Urothelium cell line (cell line): ENCODE measurements around the gene RALGAPB.
A peak's percentile ranks its signal among the peaks of the same experiment; 100 is the strongest.
"Not testable (repeated sequence)": the region's sequence is repeated elsewhere in the genome, so short reads cannot be mapped to it uniquely, and the experiment has no call there.

Experiments used
- DNase-seq: peaks from one replicate; pipeline ENCODE4 v3.0.0; 2011; ENCODE audit warnings: low spot score, mixed read lengths
- FAIRE-seq: peaks from 2 replicates; lab custom pipeline; 2011; peaks lifted over from hg19 to GRCh38; lab: Jason Lieb, UNC

Gene RALGAPB

DNA sequence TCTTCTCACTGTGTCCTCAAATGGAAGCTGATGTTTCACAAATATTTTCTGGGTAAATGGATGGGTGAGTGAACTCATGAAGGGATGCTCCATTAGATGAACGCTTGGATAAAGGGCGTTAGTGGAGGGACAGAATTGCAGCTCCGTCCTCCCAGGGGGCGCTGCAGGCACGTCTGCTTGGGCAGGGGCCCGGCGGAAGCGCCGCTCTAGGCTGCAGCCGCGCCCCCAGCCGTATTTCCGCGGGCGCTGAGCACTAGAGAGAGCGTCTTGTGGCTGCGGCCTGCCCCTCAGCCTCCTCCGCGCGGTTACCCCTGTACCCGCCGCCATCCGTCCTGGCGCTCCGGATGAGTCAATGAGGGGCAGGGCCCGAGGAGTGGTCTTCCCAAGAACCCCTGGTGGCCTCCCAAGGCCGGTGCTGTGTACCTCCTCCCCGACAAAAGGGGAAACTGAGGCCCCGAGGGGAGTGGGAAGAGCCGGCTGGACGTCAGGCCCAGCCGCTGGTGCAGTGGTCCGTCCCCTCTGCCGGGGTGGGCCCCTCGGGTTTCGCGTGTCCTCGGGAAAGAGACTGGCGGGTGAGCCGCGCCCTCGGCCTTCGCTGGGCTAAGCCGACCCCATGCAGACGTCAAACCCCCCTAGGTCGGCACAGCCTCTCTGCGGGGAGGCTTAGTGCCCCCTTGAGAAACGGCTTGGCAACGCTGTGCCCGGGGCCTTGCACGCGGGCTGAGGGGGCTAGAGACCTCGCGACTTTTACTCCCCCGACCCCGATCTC, 26.0 kb upstream of the RALGAPB start:
- FAIRE-seq, result no peak
- peak; percentile 94 for DNase-seq

DNA sequence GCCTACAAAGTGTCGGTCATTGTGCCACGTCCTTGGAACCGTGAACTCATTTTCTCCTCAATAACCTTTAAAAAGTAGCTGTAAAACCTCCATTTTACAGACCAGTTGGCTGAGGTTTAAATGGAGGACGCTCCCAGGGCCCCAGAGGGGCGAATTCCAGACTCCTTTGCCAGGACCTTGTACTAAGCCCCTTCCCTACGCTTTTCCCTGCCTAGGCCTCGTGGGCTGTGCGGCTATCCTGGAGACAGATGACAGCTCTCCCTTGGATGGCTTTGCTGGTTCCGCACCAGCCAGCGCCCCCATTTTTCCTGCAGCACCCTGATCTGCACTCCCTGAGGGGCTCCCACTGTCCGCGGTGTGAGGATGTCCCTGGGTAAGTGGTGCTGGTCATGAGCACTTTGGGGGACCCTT, 25.4 kb upstream of the RALGAPB start:
- DNase-seq (no peak), FAIRE-seq (no peak)

DNA sequence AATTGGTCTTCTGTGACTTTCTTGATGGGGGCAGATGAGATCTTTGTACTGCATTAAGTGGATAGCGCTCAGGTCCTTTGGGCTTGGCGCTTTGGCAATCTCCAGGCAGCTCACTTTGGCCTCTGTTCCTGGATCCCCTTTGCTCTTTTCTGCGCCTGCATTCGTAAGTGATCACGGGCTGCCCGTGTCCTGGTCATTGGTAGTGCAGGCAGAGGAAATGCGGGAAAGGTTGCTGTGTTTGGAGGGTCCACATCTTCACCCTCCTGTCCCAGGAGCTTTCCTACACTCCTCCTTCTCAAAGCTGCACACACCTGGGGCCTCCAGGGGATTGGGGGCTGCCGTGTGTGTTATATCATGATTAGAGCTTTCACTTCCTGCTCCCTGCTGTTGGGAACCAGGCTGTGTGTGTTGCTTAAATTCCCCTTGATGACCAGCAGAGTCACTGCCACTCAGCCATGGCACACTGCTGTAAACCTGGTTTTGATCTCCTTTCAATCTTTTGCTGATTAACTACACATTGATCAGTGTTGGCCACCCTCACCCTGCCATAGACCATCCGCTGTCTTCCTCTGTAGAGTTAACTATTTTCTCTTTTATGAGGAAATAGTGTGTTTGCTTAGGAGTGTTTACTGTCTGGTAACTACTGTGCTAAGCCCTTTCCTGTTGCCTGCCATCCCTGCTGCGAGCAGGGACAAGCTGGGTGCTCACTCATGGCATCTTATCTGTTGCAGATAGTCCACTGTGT, 24.5 kb upstream of the RALGAPB start:
- DNase-seq (no peak), FAIRE-seq (no peak)

DNA sequence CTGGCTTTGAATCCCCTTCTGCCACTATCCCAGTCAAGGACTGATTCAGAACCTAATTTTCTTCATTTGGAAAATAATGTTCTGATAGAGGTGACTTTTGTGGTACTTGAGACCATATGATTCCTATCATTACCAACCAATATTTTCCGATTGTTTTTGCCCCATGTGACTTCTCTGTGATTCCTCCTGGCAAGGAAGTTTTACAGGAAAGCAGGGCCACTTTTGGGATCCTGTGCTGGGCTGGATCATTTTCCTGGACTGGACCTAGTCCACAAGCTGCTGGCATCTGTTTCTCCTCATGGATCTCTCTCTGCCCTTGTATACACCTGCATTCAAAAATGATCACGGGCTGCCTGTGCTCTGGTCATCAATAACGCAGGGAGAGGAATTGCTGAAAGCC, 23.6 kb upstream of the RALGAPB start:
- no peak for FAIRE-seq
- DNase-seq, result no peak

DNA sequence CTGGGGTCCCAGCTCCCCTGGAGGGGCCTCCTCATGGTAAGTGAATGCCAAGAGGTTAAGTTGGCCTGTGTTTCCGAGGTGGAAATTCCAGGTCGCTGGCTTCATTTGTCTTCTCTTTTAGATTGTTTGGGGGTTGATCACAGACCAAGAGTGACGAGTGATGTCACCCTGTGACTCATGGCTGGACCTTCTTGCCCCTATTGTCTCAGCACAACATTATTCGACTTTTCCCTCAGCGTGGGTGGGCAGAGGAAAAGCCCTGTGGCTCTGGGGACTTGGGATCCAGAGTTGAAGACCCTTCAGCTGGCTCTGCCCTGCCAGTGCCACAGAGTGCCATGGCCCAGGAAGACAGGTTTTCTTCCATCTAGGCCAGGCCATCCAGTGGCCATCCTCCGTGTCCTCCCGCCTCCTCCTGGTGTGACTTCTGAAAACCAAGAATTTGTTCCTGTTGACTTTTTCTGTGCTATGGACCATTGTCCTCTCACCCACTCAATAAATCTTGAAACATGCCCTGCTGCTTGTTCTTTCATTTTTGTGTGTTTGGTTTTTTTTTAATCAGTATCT, 22.1 kb upstream of the RALGAPB start:
- peak; percentile 67 for DNase-seq
- no peak for FAIRE-seq

DNA sequence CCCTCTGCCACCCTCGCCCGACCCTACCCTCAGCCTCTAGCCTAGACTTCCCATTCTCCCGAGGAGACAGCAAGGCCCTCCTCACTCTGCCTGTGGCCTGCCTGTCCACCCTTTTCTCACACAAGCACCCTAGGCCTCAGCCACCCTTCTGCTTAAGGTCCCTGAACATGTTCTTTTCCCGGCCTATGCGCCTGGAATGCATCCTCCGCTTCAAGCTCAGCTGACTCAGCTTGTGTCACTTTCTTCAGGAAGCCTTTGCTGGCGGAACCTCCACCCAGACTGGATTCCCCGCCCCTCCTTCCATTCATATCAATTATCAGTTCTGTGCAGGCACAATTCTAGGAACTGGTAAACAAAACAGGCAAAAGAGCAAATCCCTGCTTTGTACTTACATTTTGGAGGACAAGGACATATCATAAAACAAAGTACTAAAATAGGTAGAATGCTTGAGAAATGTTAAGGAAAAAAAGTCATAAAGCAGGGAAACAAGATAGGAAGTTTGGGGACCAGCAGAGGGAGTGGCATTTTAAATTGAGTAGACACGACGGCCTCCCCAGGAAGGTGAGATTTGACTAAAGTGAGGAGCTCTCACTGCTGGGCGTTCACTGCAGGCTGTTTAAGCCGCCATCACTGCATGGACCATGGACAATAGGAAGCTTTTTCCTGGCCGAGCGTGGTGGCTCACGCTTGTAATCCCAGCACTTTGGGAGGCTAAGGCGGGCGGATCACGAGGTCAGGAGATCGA, 19.6 kb upstream of the RALGAPB start:
- FAIRE-seq (no peak), DNase-seq (peak; percentile 41)

DNA sequence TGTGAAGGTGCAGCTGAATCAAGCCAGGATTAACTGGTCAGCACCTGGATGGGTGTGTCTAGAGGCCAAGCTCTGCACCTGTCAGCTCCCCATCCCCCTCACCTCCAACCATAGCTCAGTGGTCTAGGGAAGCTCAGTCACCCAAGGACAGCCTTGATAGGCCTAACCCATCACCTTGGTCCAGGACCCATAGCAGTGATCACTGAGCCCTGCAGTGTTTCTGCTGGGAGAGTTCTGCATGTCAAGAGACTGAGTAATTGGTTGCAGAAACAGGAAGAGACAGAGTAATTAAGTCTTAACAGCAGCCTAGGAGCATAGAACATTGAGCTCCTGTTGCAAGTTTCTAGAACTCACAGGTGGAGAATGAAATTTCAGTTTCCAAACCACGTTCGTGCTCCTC, 18.7 kb upstream of the RALGAPB start:
- FAIRE-seq (no peak), DNase-seq (no peak)

DNA sequence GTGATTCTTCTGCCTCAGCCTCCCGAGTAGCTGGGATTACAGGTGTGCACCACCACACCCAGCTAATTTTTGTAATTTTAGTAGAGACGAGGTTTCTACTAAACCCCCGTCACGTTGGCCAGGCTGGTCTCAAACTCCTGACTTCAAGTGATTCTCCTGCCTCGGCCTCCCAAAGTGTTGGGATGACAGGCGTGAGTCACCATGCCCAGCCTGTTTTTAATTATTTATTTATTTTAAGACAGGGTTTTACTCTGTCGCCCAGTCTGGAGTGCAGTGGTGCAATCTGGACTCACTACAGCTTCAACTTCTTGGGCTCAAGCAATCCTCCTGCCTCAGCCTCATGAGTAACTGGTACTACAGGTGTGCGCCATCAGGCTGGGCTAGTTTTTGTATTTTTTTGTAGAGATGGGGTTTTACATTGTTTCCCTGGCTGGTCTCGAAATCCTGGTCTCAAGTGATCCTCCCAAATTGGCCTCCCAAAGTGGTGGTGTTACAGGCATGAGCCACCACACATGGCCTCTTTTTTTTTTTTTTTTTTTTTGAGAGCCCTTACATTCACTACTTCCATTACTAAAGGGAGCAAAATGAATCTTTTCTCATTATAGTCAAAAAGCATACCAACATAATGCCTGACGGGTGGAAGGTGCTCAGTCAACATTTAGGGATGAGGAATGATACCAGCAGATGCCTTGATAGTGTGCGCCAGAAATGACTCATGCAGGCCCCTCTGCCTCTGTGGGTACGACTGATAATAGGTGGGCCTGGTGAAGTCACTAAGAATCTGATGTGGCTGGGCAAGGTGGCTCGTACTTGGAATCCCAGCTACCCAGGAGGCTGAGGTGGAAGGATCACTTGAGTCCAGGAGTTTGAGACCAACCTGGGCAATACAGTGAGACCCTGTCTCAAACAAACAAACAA, 17.8 kb upstream of the RALGAPB start:
- DNase-seq, result no peak
- no peak for FAIRE-seq

DNA sequence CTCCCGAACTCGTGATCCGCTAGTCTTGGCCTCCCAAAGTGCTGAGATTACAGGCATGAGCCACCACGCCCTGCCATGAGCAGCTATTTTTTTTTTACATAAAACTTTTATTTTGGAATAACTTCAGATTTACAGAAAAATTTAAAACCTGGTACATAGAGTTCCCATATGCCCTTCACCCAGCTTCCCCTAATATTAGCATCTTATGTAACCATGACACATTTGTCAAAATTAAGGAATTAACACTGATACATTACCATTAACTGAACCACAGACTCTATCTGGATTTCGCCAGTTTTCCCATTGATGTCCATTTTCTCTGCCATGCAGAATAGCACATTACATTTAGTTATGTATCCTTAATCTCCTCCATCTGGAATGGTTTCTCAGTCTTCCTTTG, 14.3 kb upstream of the RALGAPB start:
- no peak for FAIRE-seq
- no peak for DNase-seq

DNA sequence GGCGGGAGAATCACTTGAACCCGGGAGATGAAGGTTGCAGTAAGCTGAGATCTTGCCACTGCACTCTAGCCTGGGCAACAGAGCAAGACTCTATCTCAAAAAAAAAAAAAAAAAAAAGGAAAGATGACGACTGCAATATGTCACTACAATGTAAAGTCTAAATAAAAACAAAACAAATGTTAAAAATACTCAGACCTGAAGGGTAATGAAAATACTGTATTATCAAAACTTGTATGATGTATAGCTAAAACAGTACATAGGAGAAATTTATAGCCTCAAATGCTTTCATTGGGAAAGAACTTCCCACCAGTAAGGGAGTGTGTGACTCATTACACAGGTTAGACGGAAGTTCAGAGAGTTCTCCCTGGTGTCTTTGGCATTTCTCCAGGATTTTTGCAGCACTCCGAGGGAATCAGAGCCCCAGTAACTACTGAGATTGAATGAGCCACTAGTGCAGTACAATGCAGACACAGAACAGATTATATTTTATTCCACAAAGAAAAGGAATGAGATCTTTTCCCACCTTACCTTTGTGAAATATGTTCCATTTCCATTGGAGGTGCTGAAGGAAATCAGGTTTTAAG, 12.5 kb upstream of the RALGAPB start:
- FAIRE-seq, result no peak
- DNase-seq, result peak; percentile 88

DNA sequence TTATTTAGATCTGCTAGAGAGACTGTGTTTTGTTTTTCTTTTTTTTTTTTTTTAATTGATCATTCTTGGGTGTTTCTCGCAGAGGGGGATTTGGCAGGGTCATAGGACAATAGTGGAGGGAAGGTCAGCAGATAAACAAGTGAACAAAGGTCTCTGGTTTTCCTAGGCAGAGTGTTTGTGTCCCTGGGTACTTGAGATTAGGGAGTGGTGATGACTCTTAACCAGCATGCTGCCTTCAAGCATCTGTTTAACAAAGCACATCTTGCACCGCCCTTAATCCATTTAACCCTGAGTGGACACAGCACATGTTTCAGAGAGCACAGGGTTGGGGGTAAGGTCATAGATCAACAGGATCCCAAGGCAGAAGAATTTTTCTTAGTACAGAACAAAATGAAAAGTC, 12.0 kb upstream of the RALGAPB start:
- FAIRE-seq, DNase-seq: not testable (repeated sequence)

DNA sequence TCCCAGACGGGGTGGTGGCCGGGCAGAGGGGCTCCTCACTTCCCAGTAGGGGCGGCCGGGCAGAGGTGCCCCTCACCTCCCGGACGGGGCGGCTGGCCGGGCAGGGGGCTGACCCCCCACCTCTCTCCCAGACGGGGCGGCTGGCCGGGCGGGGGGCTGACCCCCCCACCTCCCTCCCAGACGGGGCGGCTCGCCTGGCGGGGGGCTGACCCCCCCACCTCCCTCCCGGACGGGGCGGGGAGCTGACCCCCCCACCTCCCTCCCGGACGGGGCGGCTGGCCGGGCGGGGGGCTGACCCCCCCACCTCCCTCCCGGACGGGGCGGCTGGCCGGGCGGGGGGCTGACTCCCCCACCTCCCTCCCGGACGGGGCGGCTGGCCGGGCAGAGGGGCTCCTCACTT, 11.5 kb upstream of the RALGAPB start:
- not testable (repeated sequence) for FAIRE-seq

DNA sequence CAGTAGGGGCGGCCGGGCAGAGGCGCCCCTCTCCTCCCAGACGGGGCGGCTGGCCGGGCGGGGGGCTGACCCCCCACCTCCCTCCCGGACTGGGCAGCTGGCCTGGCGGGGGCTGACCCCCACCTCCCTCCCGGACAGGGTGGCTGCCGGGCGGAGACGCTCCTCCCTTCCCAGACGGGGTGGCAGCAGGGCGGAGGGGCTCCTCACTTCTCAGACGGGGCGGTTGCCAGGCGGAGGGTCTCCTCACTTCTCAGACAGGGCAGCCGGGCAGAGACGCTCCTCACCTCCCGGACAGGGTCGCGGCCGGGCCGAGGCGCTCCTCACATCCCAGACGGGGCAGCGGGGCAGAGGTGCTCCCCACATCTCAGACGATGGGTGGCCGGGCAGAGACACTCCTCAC, 11.1 kb upstream of the RALGAPB start:
- FAIRE-seq, DNase-seq: not testable (repeated sequence)

More for the DNA sequence above, 11.5 kb upstream of the RALGAPB start:
- DNase-seq, result not testable (repeated sequence)

DNA sequence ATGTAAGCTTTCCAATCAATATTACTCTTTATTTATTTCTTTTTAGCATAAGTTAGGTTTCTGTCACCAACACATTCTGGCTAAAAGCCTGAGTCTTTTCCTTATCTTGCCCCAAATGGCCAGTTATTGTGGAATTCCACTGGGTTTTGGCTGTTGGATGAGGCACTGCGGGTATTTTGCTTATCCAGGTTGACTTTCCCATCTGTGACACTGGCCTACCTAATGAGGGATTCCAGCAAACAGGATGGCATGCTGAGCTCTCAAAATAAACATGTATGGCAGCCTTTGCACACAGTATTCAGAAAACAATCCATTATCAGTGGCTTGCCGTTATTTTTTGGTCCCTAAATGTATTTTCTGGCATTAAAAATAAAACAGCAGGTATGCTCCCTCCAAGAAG, 6.5 kb upstream of the RALGAPB start:
- no peak for FAIRE-seq
- no peak for DNase-seq

DNA sequence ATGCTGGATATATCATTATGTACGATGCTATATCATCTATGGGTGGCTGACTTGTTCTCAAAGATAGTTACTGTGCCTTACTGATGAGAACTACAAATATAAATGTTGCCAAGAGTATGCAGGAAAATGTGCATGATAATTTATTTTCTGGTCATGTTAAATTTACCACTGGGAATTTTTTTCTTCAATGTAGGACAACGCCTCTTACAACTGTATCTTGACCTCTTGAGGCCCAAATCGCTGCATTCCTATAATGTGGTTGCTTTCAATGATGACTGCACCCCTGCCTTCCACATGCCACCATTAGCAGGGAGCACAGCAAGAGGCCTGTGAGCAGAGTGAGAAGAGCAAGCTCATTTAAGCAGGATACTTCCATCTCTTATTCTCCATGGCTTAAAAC, 5.7 kb upstream of the RALGAPB start:
- FAIRE-seq (no peak), DNase-seq (no peak)

DNA sequence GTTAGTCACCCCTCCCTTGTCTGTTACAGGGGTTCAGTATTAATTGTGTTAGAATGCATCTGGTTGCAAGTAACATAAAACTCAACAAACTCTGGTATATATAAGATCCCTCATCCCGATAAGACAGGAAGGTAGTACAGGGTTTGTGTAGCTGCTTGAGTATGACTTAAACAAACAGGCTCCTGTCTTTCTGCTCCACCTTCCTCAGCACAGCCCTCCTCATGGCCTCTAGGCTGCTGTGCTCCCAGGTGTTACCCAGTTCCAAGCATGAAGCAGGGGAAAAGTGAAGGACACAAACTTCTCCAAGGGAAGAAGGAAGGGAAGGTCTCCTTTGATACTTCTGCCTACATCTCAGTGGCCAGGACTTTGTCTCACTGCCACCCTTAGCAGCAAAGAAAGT, 1.4 kb upstream of the RALGAPB start:
- no peak for FAIRE-seq
- no peak for DNase-seq

DNA sequence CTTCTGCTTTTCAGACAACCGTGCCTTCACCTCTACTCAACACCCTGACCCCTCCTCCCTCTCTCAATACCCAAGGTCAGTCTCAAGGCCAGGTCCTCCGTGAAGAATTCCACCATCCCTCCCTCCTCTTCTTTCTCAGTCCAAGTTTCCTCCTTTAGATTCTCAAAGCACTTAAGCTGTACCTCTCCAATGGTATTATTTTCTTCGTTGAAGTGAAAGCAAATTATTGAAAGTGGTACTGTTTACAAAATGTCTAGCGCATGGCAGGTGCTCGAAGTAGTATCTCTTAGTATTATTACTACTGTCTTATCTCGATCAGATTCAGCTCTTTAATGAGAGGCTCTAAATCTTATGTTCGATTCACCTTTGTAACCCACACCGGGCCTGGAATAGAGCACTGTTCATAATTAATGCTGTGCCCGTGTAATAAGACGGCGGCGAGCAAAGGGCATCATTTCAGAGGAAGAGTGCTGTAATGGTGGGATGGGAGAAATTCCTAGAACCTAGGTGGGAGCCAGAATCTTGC, 593 bp upstream of the RALGAPB start:
- no peak for FAIRE-seq

DNA sequence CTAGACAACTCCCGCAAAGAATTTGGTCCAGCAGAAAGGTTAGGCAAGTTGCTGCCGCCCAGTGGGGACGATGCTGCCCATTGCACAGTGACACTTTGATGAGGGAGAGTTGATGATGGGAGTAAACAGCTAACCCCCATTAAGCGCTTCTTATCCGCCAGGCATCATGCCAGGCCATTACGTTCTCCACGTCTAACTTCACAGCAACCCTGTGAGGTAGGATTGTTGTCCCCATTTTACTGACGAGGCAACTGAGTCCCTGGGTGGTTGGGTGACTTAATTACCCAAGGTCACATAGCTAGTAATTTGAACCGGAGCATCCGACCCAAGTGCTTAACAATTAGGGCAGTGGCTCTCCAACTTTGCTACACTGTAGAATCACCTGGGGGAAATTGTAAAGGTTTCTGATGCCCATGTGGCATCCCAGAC, 738 bp downstream of the RALGAPB start:
- FAIRE-seq (no peak), DNase-seq (no peak)

More for the DNA sequence above, 593 bp upstream of the RALGAPB start:
- no peak for DNase-seq

DNA sequence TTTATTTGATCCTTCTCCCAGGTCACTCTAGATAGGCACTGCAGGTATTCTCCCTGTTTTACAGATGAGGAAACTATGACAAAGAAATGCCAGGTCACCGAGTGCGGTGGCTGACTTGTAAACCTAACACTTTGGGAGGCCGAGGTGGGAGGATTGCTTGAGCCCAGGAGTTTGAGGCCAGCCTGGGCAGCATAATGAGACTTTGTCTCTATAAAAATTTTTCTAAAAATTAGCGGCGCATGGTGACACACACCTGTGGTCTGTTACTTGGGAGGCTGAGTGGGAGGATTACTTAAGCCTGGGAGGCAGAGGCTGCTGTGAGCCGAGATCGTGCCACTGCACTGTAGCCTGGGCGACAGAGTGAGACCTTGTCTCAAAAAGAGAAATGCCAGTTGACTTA, 5.1 kb downstream of the RALGAPB start:
- DNase-seq (no peak), FAIRE-seq (no peak)

DNA sequence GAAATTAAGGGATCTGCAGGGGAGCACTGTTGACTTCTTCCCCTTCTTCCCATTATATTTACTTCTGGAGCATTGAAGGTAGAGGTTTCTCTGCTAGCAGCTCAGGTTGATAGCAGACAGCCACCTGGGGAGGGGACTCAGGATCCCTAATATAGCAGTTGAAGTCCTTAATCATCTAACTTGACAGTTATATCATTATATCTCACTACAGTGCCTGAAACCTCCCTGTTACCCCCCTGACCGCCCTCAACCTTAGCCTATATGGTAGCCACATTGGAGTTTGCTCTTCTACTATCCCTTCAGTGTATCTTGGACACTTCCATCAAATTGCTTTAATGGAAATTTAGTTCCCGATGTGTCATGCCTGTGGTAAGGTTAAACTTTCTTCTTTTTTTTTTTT, 7.0 kb downstream of the RALGAPB start:
- DNase-seq, result no peak
- no peak for FAIRE-seq
